ENCODE results near the gene KCNJ12. TPM values are rescaled to one million over a fixed set of nuclear protein-coding genes. Genes with fewer than 3 reads are reported as not detected.
"Not testable (repeated sequence)": the region's sequence is repeated elsewhere in the genome, so short reads cannot be mapped to it uniquely, and the experiment has no call there.

Gene KCNJ12
- polyA plus RNA-seq, 5 donors: 2.6 to 6.0 (median 3.6) TPM

DNA sequence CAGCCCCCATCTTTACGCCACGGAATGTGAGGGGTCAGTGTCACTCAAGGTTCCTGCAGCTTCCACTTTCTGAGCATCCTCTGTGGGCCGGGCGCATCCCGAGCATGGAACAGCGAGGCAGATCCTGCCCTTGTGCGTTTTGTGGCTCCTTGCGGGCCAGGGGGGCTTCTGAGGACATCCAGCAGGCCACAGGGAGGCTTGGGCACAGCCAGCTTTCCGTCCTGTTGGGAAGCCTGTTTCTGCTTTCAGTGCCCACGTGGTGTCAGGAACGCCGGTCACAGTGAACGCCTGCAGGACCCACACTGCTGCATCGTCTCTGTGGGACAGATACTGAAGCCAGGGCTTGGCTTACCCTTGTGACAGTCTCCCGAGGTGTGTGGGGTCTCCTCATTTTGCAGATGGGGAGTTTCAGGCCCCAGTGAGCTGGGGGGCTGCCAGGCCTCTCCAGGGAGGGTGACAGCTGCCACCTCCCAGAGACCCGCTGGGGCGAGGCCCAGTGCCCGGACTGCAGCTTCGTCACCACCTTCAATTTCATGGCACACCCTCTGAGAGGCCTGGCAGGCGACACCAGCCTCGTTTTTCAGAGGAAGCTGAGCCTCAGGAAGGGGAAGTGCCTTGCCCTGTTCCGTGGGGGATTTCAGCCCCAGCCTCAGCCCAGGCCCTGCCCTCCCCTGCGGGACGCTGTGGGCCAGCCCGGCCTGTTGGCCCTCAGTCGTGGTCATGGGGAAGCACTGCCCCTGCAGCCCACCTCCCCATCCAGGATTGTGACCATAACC lies 29.0 kb downstream of the KCNJ12 start:
- DNase-seq: not testable (repeated sequence)

DNA sequence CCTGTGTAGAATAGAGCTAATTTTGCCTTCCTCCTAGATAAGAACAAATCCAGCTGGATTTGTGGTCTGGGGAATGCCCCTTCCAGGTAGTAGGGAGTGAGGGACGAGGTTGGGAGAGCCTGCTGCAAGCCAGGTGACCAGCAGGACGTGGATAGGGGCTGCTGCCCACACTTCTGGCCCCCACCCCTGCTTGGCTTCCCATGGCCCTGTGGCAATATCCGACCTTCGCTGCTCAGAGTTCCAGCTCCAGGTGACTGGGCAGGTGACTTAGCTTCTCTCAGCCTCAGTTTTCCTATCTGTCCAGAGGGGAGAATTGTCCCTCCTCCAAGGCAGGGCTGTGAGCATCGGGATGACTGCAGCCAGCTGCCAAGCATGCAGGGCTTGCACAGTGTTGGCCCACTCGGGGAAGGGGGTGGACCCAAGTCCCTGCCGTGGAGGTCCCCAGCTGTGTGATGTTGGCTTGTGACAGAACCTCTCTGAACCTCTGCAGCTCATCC lies 29.8 kb downstream of the KCNJ12 start:
- DNase-seq: not testable (repeated sequence)

GRCh38 chr17:21406616-21407404 lies 30.7 kb downstream of the KCNJ12 start:
- DNase-seq: not testable (repeated sequence)

DNA sequence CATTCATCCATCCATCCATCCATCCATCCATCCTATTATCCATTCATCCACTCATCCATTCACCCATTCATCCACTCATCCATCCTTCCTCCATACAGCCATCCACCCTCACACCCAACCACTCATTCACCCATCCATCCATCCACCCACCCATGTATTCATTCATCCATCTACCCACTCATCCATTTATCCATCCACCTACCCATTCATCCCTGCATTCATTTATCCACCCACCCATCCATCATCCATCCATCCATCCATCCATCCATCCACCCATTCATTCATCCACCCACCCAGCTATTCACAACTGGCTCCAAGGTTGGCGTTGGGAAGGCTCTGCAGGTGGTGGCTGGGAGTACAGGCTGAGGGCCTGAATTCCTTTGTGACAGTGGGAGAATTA lies 31.6 kb downstream of the KCNJ12 start:
- not testable (repeated sequence) for DNase-seq

DNA sequence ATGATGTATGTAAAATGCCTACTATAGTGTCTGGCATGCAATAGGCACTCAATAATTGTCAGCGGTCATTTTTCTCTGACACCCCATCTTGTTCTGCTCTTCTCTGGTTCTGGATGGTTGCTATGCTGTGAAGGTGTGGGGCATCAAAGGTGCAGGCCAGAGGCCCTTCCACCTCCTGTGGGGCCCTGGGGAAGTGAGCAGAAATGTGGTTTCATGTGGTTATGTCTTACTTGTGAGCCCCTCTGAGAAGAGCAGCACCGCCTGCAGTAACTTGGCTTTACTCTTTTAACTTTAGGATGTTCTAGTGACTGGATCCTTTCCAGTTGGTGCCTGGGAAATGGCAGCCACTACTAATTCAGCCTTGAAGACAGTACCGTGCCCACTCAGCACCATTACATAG lies 32.1 kb downstream of the KCNJ12 start:
- not testable (repeated sequence) for DNase-seq

DNA sequence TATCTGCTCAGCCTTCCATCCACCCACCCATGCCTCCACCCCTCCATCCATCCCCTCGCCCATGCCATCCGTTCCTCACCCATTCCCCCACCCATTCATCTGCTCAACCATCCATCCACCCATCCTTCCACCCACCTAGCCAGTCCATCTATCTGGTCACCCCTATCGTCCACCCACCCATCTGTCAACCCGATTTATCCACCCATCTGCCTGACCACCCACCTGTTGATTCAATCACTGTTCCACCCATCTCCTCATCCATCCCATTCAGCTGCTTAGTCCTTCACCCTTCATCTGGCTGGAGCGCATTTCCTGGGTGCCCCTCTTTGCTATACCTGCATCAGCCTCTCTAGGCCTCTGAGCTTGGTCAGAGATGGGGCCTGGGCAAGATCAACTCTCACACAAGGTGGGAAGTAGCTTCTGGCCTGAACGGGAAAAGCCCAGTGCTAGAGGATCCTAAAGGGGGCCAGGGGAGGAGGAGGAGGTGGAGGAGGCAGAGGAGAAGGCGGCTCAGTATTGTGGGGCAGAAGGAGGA lies 32.7 kb downstream of the KCNJ12 start:
- not testable (repeated sequence) for DNase-seq

DNA sequence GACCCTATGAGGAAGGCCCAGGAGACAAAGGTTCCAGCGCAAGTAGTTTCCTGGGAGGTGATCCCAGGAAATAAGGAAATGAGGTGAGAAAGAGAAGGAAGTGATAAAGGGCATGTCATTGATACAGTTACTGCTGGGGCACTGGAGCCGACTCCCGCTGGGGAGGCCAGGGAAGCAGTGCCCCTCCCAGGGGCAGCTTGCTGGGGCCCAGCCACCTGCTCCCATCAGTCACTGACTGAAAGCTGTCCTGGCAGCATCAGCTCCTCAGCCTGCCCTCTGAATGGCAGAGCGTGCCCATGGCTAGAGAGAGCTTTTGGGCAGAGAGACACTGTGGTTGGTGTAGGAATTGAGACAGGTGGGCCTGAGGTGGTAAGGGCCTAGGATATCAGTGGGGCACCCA lies 33.2 kb downstream of the KCNJ12 start:
- DNase-seq: not testable (repeated sequence)

GRCh38 chr17:21409971-21410370 lies 33.8 kb downstream of the KCNJ12 start:
- not testable (repeated sequence) for DNase-seq

- DNase-seq: not testable (repeated sequence)
Observed at GRCh38 chr17:21410371-21410770, 34.2 kb downstream of the KCNJ12 start.

DNA sequence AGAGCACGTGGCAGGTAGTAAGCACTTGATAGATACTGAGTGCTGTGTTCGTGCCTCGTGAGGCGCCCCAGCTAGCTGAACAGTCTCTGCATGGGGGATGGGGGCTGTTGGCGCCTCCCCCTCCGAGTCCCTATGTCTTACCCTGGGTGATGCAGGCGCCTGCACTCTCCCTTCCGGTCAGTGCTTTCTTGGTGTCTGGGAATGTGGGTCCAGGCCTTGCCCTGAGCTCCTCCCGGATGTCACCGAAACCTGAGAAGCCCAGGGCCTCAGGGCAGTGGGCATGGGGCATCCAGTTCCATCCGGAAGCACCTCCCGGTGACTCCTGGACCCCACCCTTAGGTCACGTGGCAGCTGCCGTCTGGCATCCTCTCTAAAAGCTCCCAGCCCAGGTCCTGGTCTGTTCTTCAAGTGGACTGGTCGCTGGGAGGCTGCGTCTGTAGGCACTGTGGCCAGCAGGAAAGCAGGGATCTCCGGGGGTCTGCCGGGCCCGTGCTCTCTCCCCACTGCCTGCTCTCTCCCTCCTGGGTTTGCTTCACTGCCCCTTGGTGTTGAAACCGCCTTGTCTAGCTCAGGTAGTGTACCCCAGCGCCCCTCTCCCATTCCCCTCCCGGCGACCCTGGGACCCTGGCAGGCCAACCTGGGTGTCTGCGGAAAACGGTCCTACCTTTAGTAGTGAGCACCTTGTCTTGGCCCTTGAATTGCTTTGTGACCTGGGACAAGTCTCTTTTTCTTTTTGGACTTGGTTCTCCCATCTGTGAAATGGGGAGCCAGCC lies 34.9 kb downstream of the KCNJ12 start:
- DNase-seq: not testable (repeated sequence)

- not testable (repeated sequence) for DNase-seq
Observed at GRCh38 chr17:21411679-21412205, 35.6 kb downstream of the KCNJ12 start.

GRCh38 chr17:21412207-21412681 lies 36.1 kb downstream of the KCNJ12 start:
- not testable (repeated sequence) for DNase-seq

DNA sequence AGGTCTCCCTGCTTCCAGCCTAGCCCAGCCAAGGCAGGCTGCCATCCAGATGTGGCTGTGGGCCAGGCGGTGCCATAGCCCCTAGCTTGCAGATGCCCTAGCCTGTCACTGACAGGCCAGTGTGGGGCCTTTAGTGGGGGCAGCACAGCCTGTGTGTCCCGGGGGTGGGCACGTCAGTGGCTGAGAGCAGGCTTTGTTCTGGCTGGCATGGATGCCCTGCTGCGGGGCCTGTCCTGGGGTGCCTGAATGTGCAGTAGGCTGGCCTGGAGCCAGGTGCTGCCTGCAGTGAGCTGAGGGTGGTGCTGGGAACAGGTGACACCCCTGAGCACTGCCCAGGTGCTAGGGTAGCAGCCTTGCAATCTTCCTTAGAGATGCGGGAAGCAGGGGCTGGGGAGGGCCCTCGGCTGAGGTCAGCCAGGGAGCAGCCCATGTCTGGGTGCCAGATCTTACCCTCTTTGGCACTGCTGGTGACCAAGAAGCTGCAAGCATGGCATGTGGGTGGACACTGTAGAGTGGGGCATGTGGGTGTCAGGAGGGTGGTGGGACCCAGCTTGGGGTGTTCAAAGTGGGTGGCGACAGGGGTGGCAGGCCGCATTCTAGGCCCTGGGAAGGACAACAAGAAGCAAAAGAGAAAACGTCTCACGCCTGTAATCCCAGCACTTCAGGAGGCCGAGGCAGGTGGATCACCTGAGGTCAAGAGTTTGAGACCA lies 37.6 kb downstream of the KCNJ12 start:
- DNase-seq: not testable (repeated sequence)

GRCh38 chr17:21414616-21415015 lies 38.5 kb downstream of the KCNJ12 start:
- not testable (repeated sequence) for DNase-seq

DNA sequence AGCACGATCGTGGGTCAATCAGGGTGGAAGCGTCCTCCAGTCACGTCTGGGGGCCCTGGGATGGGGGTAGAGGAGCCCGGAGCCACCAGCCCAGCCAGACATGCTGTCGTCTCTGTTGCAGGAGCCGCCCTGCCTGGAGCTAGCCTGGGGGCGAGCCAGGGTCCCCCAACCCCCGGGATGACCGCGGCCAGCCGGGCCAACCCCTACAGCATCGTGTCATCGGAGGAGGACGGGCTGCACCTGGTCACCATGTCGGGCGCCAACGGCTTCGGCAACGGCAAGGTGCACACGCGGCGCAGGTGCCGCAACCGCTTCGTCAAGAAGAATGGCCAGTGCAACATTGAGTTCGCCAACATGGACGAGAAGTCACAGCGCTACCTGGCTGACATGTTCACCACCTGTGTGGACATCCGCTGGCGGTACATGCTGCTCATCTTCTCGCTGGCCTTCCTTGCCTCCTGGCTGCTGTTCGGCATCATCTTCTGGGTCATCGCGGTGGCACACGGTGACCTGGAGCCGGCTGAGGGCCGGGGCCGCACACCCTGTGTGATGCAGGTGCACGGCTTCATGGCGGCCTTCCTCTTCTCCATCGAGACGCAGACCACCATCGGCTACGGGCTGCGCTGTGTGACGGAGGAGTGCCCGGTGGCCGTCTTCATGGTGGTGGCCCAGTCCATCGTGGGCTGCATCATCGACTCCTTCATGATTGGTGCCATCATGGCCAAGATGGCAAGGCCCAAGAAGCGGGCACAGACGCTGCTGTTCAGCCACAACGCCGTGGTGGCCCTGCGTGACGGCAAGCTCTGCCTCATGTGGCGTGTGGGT lies 39.2 kb downstream of the KCNJ12 start:
- not testable (repeated sequence) for DNase-seq

GRCh38 chr17:21416471-21416981 lies 40.4 kb downstream of the KCNJ12 start:
- not testable (repeated sequence) for DNase-seq

DNA sequence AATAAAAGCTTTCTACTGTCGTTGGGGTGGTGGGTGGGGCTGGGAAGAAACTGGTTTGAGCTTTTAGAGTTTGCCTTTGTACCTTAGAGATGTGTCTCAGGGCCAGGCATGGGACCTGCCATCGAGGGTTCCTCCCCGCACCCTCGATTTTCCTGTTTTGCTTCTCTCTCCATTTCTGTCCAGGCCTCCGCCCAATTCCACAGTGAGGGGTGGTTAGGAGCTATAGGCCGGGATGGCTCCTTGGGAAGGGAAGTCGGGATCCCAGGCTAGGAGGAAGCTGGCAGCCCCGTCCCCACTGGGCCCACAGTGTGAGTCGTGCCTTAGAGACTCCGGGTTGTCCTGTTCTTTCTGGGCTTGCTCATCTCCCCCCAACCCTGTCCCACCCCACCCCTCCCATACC lies 41.2 kb downstream of the KCNJ12 start:
- DNase-seq: not testable (repeated sequence)

- DNase-seq: no peak
Observed at GRCh38 chr17:21417921-21418320, 41.8 kb downstream of the KCNJ12 start.

Data from right lung (tissue), 5 donors.